Stimulated activated CD4-positive, alpha-beta T cell treated with anti-CD3 and anti-CD28 coated beads, TNF-alpha, amount 100 ng/mL, for 4 hours (primary cell): Measurements from ENCODE around the gene SSR4.
A peak's percentile ranks its signal among the peaks of the same experiment; 100 is the strongest.

ENCODE experiments used
- DNase-seq, 3 experiments: peaks; one replicate each; pipeline ENCODE4 v3.0.0-alpha.2; 2020; ENCODE audit warnings: low read depth in 3 of 3

SSR4 gene

DNA sequence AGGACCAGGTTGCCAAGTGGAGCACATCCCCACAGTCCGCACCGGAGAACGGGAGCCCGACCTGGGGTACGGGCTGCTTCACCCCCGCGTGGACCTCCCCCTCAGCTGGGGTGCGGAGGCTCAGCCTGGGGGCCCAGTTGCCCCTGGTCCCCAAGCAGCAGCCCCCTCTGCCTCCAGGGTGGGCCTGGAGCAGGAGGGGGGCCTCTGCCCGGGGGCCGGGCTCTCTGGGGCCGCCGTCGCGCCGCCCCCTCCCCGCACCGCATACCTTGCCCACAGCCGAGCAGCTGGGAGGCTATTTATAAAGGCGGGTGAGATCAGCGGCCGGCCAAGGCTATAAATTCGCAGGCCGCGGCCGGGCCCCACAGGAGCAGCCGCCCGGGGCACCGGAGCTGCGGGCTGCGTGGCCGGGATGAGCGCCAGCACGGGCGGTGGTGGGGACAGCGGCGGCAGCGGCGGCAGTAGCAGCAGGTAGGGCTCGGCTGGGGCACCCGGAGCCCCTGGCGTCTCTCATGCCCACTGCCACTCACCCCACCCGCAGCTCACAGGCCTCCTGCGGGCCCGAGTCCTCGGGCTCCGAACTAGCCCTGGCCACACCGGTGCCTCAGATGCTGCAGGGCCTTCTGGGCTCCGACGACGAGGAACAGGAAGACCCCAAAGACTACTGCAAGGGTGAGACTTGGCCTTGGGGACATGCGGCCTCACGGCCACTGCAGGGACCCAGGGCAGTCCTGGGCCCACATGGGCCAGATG, 13.6 kb upstream of the SSR4 start, which contains the start of gene SRPK3:
Gene SRPK3, plus strand, starts transcription at position 364 of the 750 bp plus-strand sequence. Its CDS starts 46 bp downstream, at position 410.
- no peak for DNase-seq

DNA sequence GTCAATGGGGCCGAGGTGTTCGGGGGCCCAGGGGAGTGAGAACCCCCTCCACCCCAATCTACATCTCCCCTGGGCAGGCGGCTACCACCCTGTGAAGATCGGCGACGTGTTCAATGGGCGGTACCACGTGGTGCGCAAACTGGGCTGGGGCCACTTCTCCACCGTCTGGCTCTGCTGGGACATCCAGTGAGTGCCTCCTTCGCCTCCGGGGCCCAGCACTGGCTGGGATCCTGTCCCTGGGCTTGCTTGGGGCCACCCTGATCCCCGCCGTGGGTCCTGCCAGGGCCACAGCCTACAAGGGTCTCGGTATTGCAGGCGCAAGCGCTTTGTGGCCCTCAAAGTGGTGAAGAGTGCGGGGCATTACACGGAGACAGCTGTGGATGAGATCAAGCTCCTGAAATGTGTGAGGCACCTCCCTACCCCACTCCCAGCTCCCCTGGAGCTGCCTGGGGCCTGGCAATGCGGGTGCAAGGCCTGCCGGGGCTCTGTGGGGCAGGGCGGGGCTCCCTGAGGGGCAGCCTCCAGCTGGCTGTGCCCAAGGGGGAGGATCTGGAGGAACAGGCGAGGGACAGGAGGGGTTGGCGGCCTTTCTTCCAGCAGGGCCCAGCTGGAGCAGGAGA, 12.9 kb upstream of the SSR4 start:
- DNase-seq, result no peak

DNA sequence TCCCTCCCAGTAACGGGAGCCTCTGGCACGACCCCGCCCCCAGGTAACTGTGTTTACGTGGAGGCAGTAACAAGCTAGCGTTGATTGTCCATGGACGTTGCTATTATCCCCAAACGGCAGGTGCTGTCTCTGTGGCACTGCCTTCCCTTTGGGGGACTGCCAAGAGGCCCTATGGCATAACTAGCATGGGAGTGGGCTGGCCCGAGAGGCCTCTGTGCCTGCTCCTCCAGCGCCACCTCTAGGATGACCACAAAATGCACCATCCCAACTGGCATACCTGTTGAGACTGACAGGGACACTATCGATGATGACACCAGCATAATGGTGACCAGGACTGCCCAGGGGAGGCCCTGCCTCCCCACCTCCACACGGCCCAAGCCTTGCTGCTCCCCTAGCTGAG, 12.2 kb upstream of the SSR4 start:
- DNase-seq, result no peak

DNA sequence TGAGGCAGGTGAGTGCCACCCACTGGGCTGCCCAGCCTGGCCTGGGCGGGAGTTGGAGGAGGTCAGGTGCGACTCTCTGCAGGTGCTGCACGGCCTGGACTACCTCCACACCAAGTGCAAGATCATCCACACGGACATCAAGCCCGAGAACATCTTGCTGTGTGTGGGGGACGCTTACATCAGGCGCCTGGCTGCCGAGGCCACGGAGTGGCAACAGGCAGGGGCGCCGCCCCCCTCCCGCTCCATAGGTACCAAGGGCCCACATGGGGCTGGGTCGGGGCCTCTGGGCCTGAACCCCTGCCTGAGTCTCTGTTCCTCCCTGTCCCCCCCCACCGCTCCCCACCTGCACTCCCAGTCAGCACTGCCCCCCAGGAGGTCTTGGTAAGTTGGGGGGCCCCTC, 11.6 kb upstream of the SSR4 start:
- no peak for DNase-seq

- DNase-seq, result no peak
Measured at GRCh38 chrX:153783378-153784013, 11.0 kb upstream of the SSR4 start.

DNA sequence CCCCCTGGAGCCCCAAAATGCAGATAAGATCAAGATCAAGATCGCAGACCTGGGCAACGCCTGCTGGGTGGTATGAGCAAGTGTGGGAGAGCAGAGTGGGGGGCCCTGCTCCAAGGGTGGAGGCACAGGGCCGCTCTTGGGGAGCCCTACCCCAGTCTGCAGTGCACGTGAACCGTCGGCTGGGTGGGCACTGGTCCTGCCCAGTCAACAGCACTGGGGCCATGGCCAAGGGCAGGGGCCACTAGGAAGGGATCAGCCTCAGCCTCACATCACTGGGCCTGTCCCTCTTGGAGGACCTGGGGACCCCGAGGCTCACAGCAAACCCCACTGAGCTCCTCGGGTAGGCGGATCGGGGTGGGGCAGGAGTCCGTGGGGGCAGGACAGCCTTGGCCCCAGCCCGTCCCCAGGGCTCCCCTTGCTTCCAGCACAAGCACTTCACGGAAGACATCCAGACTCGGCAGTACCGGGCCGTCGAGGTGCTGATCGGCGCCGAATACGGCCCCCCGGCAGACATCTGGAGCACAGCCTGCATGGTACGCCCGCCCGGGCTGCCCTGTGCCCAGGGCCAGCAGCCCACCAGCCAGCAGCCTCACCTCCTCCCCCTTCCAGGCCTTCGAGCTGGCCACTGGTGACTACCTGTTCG, 10.0 kb upstream of the SSR4 start:
- no peak for DNase-seq

DNA sequence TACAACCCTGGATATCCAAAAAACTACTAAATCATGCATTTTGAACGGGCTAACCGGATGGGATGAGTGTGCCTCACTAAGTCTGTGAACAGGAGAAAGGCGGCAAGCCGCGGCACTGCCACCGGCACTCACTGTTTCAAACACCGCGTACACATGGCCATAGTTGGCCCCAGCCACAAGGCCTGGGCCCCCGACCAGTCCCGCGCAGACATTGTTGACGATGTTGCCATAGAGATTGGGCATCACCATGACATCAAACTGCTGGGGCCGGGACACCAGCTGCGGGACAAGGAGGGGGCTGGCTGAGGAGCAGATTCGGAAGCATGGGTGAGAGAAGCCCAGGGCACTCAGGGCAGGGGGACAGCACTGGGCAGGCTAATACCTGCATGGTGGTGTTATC, 7.8 kb upstream of the SSR4 start:
- no peak for DNase-seq

- DNase-seq, result no peak
Measured at GRCh38 chrX:153789654-153790053, 4.8 kb upstream of the SSR4 start.

- no peak for DNase-seq
Measured at GRCh38 chrX:153791104-153791852, 3.2 kb upstream of the SSR4 start.

DNA sequence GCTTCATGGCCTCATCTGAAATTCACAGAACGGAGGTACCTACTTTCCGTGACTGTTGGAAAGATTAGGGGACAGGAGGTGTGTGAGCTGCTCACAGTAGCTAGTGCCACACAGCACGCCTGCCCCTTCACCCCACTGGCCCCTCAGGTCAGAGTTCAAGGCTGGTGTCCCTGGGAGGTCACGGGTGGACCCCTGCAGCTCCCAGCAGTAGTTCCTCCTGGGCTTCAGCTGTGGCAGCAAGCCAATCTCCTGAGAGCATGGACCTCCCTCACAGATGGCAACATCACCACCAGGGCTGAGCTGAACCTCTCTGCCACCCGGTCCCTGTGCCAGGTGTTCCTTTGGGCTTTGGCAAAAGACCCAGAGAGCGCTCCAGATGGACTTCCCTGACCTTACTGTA, 2.1 kb upstream of the SSR4 start:
- no peak for DNase-seq

- DNase-seq, result no peak
Measured at GRCh38 chrX:153793291-153793690, 1.2 kb upstream of the SSR4 start.

- peak in 2 of 3 experiments; percentile 8 to 15 for DNase-seq
Measured at GRCh38 chrX:153794897-153795816, 689 bp downstream of the SSR4 start.

DNA sequence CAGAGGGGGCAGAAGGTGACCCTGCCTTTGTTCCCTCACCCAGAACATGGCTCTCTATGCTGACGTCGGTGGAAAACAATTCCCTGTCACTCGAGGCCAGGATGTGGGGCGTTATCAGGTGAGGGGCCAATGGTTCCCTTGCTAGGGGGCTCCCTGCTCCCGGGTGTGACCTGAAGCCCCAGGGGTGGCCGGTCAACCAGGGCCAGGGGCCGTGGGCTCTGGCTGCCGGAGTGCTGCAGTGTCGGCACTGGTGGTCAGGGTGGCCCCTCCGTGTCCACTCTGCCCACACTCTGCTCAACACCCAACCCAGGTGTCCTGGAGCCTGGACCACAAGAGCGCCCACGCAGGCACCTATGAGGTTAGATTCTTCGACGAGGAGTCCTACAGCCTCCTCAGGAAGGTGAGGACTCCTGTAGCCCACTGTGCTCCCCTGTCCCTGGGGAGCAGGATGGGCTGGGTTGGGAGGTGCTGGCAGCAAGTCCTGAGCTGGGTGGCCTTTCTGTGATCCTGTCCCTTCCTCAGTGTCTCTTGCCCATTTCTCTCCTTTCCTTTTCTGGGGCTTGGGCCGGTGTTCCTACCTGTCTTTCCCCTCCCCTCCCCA, 3.0 kb downstream of the SSR4 start:
- DNase-seq, result no peak

DNA sequence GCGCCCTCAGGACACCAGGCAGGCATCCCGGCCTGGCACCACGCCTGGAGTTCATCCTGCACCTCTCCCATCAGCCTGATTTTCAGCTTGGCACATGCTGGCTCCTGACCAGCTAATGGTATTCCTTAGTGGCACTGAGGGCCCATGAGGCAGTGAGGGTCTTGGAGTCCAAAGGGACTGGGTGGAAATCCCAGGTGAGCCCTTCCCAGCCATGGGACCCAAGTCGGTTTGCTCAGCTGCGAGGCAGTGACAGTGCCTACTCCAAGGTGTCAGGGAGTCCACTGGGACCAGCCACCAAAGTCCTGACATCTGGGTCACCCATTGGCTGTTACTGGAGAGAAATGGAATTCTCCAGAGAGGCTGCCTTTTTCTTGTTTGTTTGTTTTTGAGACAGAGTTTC, 4.9 kb downstream of the SSR4 start:
- no peak for DNase-seq

DNA sequence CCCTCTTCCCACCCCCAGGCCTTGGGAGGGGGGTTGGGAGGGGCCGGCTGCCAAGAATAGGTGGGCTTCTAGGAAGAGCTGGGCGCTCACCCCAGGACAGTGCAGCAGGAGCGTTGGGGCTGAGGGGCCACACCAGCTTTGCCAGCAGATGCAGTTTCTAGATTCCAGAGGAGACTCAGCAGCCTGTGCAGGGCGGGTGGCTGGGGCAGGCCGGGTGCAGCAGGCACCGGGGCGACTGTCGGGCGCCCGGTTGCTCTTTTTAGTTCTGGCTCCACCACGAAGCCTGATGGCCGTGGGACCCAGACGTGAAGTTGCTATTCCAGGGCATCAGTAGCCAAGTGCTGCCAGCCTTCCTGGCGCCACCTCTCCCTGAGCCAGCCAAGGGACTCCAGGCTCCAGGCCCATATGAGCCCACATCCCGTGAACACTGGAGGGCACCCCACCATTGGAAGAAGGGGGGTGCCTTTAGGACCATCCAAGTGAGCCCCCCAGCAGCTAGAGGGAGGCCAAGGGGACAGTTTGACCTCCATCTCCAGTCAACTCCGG, 5.8 kb downstream of the SSR4 start:
- no peak for DNase-seq

DNA sequence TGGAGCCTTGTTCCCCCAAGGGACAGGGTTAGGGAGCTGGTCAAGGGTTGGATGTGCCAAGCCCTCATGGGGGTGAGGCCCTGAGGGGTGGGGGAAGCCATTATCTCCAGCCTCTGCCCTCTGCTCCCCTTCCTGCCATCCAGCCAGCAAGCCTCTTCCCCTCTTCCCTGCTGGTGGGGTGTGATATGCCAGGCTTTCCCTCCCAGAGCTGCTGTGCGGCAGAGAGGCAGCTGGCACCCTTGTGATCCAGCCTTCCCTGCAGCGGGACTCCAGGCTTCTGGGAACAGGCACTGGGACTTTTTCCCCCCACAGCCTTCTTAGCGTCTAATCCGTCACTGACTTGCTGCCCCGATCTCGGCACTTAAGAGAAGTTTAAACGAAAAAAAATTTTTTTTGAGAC, 6.3 kb downstream of the SSR4 start:
- DNase-seq, result no peak

DNA sequence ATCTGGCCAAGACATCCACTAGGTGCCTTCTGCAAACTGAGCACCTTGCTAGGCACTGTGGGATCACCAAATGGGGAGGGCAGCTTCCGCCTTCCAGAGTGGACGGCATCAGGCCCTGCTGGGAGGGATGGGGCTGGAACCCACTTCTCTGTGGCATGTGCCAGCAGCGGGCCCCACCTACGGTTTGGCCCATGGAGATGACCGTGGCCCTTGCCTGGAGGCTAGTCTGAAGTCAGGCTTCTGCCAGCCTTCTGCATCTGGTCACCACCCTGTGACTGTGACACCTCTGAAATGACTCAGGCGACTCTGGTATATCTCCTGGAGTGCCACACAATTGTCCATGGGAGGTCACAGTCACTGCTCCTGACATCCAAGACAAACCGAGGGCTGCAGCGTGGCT, 7.2 kb downstream of the SSR4 start:
- DNase-seq, result no peak

- no peak for DNase-seq
Measured at GRCh38 chrX:153802513-153803045, 8.1 kb downstream of the SSR4 start.

- no peak for DNase-seq
Measured at GRCh38 chrX:153803211-153804099, 9.0 kb downstream of the SSR4 start.
